Hematopoietic multipotent progenitor cell treated with erythropoietin and hydrocortisone succinate and interleukin-3 and kit ligand, for 15 days (in vitro differentiated cells): Measurements from ENCODE around the gene DCN.

ENCODE experiments used
- DNase-seq: peaks from one replicate; pipeline ENCODE4 v3.0.0-alpha.2; 2015; ENCODE audit warnings: low spot score

DCN gene

DNA sequence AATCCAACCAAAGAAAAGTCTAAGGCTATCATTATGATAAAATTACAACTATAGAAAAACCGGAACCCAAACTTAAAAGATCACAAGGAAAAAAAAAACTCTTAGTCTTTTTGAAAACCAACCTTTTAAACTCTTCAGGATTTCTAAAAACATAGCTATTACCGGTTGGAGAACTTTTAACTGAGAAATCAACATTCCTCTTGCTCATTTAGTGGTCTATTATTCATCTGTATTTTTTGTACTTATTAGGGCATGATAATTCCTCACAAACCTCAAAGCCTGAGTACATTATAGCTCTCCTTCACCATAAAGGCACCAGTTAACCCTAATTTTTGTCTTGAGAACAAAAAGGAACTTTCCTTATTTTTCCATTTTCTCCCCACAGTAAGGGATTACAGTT is 81.7 kb downstream of the DCN start:
- DNase-seq, result no peak

DNA sequence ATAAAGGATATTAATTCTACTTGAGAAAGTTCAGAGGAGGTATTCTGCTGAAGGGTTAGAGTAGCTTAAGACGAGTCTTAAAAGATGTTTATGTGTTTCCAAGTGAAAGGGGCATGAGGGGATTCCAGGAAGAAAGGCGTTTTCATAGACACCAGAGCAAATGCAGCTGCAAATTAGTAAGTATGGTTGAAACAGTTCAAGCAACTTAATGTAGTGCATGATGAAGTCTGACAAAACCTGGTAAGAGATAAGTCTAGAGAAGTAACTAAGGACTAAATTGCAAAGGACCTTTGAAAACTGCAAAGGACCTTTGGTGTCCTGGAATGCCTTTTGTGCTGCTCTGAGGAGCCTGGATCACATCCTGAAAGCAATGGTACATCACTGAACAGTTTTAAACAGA is 82.8 kb downstream of the DCN start:
- no peak for DNase-seq

DNA sequence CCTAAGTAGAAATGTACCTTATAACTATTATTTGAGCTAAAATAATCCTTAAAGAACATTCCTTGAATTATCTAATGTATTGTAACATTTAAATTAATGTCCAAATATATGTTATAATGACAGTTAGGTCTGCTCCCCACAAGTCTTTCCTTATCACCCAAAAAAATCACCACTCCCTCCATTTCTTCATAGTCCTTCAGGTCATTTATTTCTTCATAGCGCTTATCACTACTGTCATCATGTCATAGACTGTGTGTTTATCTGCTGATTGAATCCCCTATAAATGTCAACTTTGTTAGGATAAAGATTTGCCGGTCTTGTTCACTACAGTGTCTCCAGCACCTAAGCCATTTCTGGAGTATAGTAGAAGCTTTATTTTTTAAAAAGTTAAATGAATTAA is 83.3 kb downstream of the DCN start:
- DNase-seq, result no peak

DNA sequence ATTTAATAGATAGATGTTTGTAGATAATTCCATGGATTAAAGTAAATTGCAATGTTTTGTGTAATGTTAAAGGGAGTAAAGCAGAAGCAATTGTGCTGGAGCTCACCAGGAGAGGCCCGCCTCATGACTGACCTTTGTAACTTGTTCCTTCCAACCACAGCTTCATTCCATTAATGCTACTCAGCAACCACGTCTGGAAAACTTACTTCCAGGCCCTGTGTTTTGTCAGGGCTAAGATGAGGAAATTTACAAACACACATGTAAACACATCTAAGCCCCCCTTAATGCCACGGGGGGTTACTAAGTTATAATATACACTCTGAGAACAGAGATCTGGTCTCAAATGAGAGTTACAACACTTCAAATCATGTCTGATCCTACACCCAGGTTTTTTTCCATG is 83.7 kb downstream of the DCN start:
- DNase-seq, result no peak

DNA sequence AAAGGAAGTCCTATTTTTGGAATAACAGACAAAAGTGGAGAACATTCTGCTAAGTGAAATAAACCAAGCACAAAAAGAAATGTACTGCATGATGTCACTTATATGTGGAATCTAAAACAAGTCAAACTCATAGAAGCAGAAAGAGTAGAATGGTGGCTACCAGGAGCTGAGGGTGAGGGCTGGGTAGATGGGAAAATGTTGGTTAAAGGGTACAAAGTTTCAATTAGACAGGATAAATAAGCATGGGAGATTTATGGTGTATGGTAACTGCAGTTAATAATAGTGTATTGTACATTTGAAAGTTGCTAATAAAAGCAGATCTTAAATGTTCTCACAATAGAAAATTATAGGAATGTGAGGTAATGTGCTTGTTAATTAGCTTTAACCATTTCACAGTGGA is 84.2 kb downstream of the DCN start:
- no peak for DNase-seq

DNA sequence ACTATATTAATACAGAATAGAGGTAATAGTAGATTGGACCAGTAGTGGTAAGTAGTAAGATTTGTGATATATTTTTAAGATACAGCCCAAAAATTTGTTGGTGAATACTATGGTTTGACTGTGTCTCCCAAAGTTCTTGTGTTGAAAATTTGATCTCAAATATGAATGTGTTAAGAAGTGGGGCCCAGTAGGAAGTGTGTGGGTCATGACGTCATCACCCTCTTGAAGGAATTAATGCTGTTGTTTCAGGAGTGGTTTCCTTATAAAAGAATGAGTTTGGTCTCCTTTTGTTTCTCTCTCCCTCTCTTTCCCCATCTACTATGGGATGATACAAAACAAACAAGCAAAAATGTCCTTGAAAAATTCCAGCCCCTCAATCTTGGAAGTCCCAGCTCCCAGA is 87.7 kb downstream of the DCN start:
- DNase-seq, result no peak

DNA sequence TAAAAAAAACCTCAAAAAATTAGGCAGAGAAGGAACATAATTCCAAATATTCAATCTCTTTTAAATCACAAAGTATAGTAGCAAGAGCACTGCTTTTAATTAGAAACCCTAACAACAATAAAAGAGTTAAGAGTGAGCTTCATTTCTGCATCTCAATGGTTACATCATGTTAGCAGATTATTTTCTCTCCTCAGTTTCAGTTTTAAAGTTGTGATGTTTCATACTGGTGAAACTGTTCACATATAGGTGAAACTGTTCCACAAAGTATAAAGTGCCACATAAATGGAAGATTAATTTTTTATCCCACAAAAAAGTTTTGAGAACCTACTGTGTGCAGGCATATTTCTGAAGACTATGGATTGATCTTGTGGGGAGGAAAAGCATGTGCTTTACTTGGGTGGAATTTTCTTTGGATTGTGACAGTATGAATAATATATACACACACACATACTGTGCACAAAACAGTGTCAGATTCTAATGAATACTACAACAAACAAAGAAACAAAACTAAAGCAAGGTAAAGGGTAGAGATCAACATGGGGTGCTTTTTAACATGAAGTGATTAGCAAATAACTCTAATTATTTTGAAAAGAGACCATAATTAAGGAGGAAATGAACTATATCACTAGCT is 88.5 kb downstream of the DCN start:
- no peak for DNase-seq

DNA sequence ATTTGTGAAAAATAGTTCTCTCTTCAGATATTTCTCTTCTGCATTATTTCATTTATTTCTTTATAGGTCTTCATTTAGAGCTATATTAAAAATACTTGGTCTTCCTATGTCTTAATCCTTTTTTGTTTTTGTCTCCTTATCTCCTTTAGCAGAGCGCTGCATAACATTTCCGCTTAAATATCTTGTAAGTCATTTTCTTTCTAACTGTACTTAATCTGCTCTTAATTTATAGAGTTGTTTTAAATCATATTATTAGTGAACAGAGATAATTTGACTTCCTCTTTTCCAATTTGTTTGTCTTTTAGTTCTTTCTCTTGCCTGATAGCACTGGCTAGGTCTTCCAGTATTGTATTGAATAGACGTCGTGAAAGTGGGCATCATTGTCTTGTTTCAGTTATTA is 89.3 kb downstream of the DCN start:
- DNase-seq, result no peak

DNA sequence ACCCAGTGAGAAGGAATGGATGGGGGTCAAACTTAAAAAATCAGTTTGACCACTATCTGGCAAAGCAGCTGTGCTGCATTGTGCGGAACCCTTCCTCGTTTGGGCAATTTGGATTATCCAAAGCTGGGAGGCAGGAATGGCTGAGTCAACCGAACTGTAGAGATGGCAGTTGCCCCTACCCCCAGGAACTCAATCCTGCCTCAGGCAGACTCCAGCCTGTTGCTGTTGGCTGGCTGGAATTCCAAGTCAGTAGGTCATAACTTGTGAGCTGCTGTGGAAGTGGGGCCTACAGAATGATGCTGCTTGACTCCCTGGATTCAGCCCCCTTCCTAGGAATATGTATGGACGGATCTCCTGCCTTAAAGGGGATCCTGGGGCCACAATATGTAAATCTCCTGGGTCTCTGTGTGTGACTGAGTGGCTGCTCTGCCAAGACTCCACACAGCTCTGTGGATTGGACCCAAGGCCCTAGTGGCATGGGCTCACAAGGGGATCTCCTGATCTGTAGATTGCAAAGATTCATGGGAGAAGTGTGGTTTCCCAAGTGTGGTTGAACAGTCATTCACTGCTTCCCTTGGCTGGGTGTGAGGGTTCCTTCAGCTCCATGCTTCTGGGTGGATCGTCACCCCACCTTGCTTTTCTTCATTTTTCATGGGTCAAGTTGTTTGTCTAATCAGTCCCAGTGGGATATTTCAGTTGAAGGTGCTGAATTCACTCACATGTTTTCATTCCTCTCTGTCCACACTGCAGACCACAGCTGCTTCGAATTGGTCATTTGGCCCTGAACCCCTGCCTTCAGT is 90.5 kb downstream of the DCN start:
- no peak for DNase-seq
